NOMO-1 treated with DMSO at 0.1 percent for 48 hours (cell line): Measurements from ENCODE around the gene UNC13A.
"Not testable (repeated sequence)": the region's sequence is repeated elsewhere in the genome, so short reads cannot be mapped to it uniquely, and the experiment has no call there.

Experiments
- DNase-seq: peaks from one replicate; lab custom pipeline; 2025; ENCODE audit not compliant: unreplicated experiment; lab: John Stamatoyannopoulos, UW

The UNC13A gene

GRCh38 chr19:17606590-17607185 lies 81.5 kb downstream of the UNC13A start:
- DNase-seq = no peak

- DNase-seq = peak; percentile 84
Measured at GRCh38 chr19:17605761-17606589, 82.2 kb downstream of the UNC13A start.

GRCh38 chr19:17605117-17605516 lies 83.0 kb downstream of the UNC13A start:
- no peak for DNase-seq

GRCh38 chr19:17604372-17605025 lies 83.7 kb downstream of the UNC13A start:
- DNase-seq = no peak

GRCh38 chr19:17602872-17603510 lies 85.2 kb downstream of the UNC13A start:
- no peak for DNase-seq

- DNase-seq = no peak
Measured at GRCh38 chr19:17602217-17602616, 85.9 kb downstream of the UNC13A start.

GRCh38 chr19:17601683-17602082 lies 86.5 kb downstream of the UNC13A start:
- no peak for DNase-seq

GRCh38 chr19:17599780-17600179 lies 88.4 kb downstream of the UNC13A start:
- no peak for DNase-seq

GRCh38 chr19:17598953-17599352 lies 89.2 kb downstream of the UNC13A start:
- no peak for DNase-seq

- not testable (repeated sequence) for DNase-seq
Measured at GRCh38 chr19:17598063-17598462, 90.1 kb downstream of the UNC13A start.

- DNase-seq = not testable (repeated sequence)
Measured at GRCh38 chr19:17594296-17594695, 93.9 kb downstream of the UNC13A start.

- DNase-seq = no peak
Measured at GRCh38 chr19:17590866-17591265, 97.3 kb downstream of the UNC13A start.

GRCh38 chr19:17585395-17585794 lies 102.8 kb downstream of the UNC13A start:
- DNase-seq = not testable (repeated sequence)

GRCh38 chr19:17584132-17584531 lies 104.0 kb downstream of the UNC13A start:
- no peak for DNase-seq

GRCh38 chr19:17582613-17583012 lies 105.5 kb downstream of the UNC13A start:
- DNase-seq = no peak

- DNase-seq = no peak
Measured at GRCh38 chr19:17581211-17581874, 106.8 kb downstream of the UNC13A start.

- DNase-seq = no peak
Measured at GRCh38 chr19:17580470-17581144, 107.5 kb downstream of the UNC13A start.

- DNase-seq = peak; percentile 27
Measured at GRCh38 chr19:17579661-17580244, 108.4 kb downstream of the UNC13A start.

GRCh38 chr19:17577457-17578097 lies 110.6 kb downstream of the UNC13A start:
- no peak for DNase-seq
